GM13977 (cell line): ENCODE measurements around the gene ZMYND15.

Experiments
- DNase-seq: peaks from one replicate; pipeline ENCODE4 v3.0.0; 2012; ENCODE audit warnings: low spot score
- CTCF ChIP-seq: IDR thresholded peaks from 2 replicates; pipeline ENCODE4 v1.5.1; 2012; ENCODE audit warnings: mild to moderate bottlenecking, control low read depth; ENCODE audit not compliant: insufficient read depth; ENCODE audit errors: extremely low read depth, missing control alignments
- in situ Hi-C: fragments of 300-500 bp; cut with MboI; formaldehyde crosslinking; loops from one replicate; pipeline ENCODE4 v1.12.0; 2022; ENCODE audit warnings: low sequenced_read_pairs, low pct_unique_long_range_greater_than_20kb, mixed read lengths, inconsistent platforms; ENCODE audit not compliant: unreplicated experiment

Gene ZMYND15

GRCh38 chr17:4738136-4739121, 1.2 kb upstream of the ZMYND15 start:
- no peak for DNase-seq
- in situ Hi-C loops: no loop called here
- no peak for TF ChIP-seq CTCF

GRCh38 chr17:4740025-4740351, 355 bp downstream of the ZMYND15 start:
- no peak for DNase-seq
- TF ChIP-seq CTCF: no peak
- in situ Hi-C loops: no loop called here

GRCh38 chr17:4740584-4740983, 951 bp downstream of the ZMYND15 start:
- in situ Hi-C loops: no loop called here
- DNase-seq: no peak
- no peak for TF ChIP-seq CTCF

- in situ Hi-C loops: no loop called here
- DNase-seq: no peak
Measured at GRCh38 chr17:4741544-4741943, 1.9 kb downstream of the ZMYND15 start.

GRCh38 chr17:4742133-4742532, 2.5 kb downstream of the ZMYND15 start:
- no peak for TF ChIP-seq CTCF
- in situ Hi-C loops: no loop called here
- DNase-seq: no peak

More at GRCh38 chr17:4741544-4741943, 1.9 kb downstream of the ZMYND15 start:
- no peak for TF ChIP-seq CTCF

GRCh38 chr17:4742629-4743028, 3.0 kb downstream of the ZMYND15 start:
- no peak for TF ChIP-seq CTCF
- DNase-seq: no peak
- in situ Hi-C loops: no loop called here
